HepG2 (cell line): ENCODE data around the gene COL10A1.

Experiments
- CERS6 ChIP-seq: sonication (generic); formaldehyde crosslinking; IDR thresholded peaks from 2 replicates; pipeline ENCODE4 v1.5.0; 2020; ENCODE audit warnings: missing genetic modification reagents
- CREB3 ChIP-seq: sonication (generic); formaldehyde crosslinking; IDR thresholded peaks from 2 replicates; pipeline ENCODE4 v1.5.0; 2020; ENCODE audit warnings: missing genetic modification reagents
- CTCF ChIP-seq: sonication (generic); formaldehyde crosslinking; IDR thresholded peaks from 2 replicates; pipeline ENCODE4 v1.5.0; 2020; ENCODE audit warnings: mild to moderate bottlenecking, missing genetic modification reagents, moderate library complexity
- NR3C1 ChIP-seq: sonication (generic); formaldehyde crosslinking; IDR thresholded peaks from 2 replicates; pipeline ENCODE4 v1.4.0; 2020; ENCODE audit warnings: missing genetic modification reagents
- POLR2A ChIP-seq, 2 experiments: IDR thresholded peaks; 2 replicates each; pipeline ENCODE4 v1.6.1; 2011; ENCODE audit warnings: low read depth in 2 of 2, low read length in 2 of 2, mild to moderate bottlenecking in 1 of 2, moderate library complexity in 1 of 2; ENCODE audit not compliant: insufficient read depth in 1 of 2
- RNF219 ChIP-seq: sonication (generic); formaldehyde crosslinking; IDR thresholded peaks from 2 replicates; pipeline ENCODE4 v1.5.0; 2020; ENCODE audit warnings: mild to moderate bottlenecking, missing genetic modification reagents
- SIN3A ChIP-seq: IDR thresholded peaks from 2 replicates; pipeline ENCODE4 v1.6.1; 2011; ENCODE audit warnings: low read depth, mild to moderate bottlenecking, control low read depth, low read length, borderline replicate concordance
- SRSF9 ChIP-seq: fragments of 200-400 bp; formaldehyde crosslinking; IDR thresholded peaks from 2 replicates; pipeline ENCODE4 v1.6.1; 2018; ENCODE audit warnings: borderline replicate concordance, mild to moderate bottlenecking, low read depth, low read length; ENCODE audit not compliant: insufficient read depth, poor library complexity, severe bottlenecking
- ZNF383 ChIP-seq: sonication (generic); formaldehyde crosslinking; IDR thresholded peaks from 2 replicates; pipeline ENCODE4 v1.4.0; 2020; ENCODE audit warnings: missing genetic modification reagents, mild to moderate bottlenecking, borderline replicate concordance
- ZNF639 ChIP-seq: conservative IDR thresholded peaks from 2 replicates; pipeline ENCODE4 v1.6.1; 2018; ENCODE audit warnings: missing genetic modification reagents
- ZNF703 ChIP-seq: sonication (generic); formaldehyde crosslinking; IDR thresholded peaks from 2 replicates; pipeline ENCODE4 v1.5.1; 2020; ENCODE audit warnings: missing genetic modification reagents, mild to moderate bottlenecking, moderate library complexity, borderline replicate concordance
- ZNF781 ChIP-seq: sonication (generic); formaldehyde crosslinking; IDR thresholded peaks from 2 replicates; pipeline ENCODE4 v1.5.1; 2020; ENCODE audit warnings: borderline replicate concordance, mild to moderate bottlenecking, missing genetic modification reagents; ENCODE audit errors: not compliant biosample characterization

GRCh38 chr6:116157391-116157790, 31.5 kb upstream of the COL10A1 start:
- no peak for TF ChIP-seq RNF219 (CRISPR knock-in tag)
- TF ChIP-seq POLR2A (IDR thresholded peaks at IDR 0.05; ENCODE audit: insufficient read depth in 1 of 2, low read depth in 2 of 2, low read length in 2 of 2), result no peak
- TF ChIP-seq ZNF383 (CRISPR knock-in tag), result no peak
- no peak for TF ChIP-seq CTCF (CRISPR knock-in tag)
- no peak for TF ChIP-seq SIN3A
- TF ChIP-seq SRSF9, result no peak
- no peak for TF ChIP-seq NR3C1 (CRISPR knock-in tag)
- no peak for TF ChIP-seq CREB3
- no peak for TF ChIP-seq ZNF781 (CRISPR knock-in tag)
- no peak for TF ChIP-seq CERS6 (CRISPR knock-in tag)
- TF ChIP-seq ZNF703 (CRISPR knock-in tag), result no peak
- TF ChIP-seq ZNF639, result no peak
